GM12874 (cell line): ENCODE data around the gene PER1.

Source experiments
- CTCF ChIP-seq: IDR thresholded peaks from 2 replicates; pipeline ENCODE4 v1.5.1; 2011; ENCODE audit warnings: low read depth, mild to moderate bottlenecking, control low read depth, low read length, moderate library complexity; ENCODE audit not compliant: insufficient read depth

The PER1 gene

GRCh38 chr17:8152112-8152775 is at the start of gene PER1:
Gene PER1 (minus strand): TSS chr17:8152404. CDS start chr17:8150706, 1,698 bp downstream.
- TF ChIP-seq CTCF, result no peak

DNA sequence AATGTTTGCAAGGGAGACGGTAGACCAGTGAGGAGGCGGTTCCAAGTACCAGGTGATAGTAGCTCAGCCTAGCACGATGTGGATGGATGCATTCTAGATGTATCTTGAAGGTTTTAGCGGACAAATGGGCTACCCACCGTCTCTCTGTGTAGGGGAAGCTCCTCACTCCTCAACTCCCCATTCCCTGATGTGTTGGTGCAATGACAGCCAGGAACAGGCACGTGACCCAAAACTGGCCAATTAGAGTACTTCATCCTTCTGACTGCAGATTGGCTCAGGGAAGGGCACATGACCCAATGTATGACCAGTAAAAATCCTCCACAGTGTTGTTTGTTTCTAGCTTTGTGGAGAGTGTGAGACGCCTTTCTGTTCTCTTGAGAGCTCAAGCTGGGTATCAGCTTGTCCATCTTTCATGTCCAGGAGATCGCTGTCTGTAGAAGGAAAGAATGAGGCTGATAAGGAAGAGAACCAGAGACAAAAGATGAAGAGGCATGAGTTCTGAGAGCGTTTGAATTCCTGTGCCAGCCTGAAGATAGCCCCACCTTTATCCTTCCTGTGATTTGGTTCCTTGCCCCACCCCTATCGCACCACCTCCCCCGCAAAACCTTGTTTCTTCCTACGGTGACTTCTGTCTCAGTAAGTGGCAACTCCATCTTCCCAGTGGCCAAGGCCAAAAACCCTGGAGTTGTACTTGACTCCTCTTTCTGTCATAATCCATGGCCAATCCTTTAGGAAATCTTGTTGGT is 40.0 kb upstream of the PER1 start:
- no peak for TF ChIP-seq CTCF

DNA sequence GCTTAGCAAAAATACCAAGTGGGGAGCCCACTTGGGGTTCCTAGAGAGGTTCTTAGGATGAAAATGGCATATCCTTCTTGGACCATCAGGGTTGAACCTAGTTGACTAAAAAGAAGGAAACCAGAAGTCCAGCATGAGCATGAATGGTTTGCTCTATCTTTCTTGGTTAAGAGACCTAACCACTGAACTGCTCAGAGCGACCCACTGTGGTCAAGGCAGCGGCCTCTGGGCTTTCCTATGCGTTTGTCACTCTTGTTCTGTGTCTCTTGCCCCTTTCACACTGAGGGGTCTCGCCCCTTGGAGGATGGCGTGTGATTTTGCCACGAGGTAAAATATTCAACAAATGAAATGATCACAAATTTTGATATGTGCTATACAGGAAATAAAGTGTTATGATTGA is 38.3 kb upstream of the PER1 start:
- no peak for TF ChIP-seq CTCF

- 0 out of 2 replicates have a peak, but pooled peaks have one; percentile 15 for TF ChIP-seq CTCF
These were observed 37.7 kb upstream of the PER1 start, which contains the start of gene BORCS6 for GRCh38 chr17:8189711-8190477. Gene BORCS6 (minus strand): TSS chr17:8190180. CDS start chr17:8190140, 40 bp downstream.

DNA sequence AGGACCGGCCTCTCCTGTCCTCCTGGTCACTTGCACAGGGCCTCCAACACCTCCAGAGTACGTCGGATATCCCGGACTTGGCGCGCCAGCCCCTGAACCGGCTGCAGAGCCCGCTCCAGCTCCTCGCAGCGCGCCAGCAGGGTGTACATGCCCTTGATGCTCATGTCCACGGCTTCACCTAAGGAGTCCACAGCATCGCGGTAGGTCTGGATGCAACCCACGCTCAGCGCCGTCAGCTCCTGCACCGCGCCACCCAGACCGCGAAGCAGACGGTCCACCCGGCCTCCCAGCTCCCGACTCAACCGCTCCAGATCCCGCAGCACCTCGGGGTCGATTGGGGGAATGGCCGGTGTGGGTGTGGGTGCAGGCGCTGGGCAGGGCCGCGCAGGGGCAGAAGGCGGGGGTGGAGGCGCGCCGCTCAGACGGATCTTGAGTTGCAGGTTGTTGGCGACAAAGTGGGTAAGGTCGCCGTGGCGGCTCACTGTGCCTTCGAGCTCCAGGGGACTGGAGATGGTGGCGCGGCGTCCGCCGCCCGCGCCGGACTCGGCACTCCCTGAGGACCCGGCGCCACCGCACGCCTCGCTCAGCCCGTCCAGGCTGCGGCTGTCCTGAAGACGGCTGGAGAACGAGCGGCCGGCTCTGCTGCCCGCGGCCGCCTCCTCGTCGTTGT is 37.0 kb upstream of the PER1 start:
- no peak for TF ChIP-seq CTCF

DNA sequence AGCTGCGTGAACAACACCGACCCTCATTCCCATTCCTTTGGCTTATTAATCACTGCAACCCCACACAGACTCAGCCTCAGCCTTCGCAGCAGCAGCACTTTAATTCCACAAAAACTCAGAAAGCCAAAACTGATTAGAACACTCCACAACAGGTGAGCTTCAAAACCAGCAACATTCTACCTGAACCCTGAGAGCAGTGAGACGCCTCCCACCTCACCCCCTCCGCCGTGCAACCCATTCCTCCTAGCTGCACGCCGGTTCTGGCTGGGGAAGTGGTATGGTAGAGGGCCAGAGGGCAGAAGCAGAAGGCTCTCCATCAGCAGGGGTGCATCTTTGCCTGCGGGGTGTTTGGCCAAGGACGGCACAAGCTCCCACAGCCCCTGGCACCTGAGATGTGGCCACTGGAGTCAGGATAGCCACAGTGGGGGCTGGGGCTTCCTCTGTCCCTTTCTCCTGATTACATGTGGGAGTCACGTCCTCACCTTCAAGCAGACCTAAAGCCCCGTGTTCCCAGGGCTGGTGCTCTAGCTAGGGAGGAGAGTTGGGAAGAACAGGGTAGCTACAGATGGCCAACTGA is 36.1 kb upstream of the PER1 start:
- TF ChIP-seq CTCF, result no peak
